H1 (cell line): ENCODE data around the gene DAPK3.
"Not testable (repeated sequence)": the region's sequence is repeated elsewhere in the genome, so short reads cannot be mapped to it uniquely, and the experiment has no call there.

Source experiments
- BRCA1 ChIP-seq: IDR thresholded peaks from 2 replicates; pipeline ENCODE4 v1.6.1; 2012; ENCODE audit warnings: low read depth, low read length, improper control_type of control experiment
- RAD21 ChIP-seq, 2 experiments: IDR thresholded peaks in 1 of 2; conservative IDR thresholded peaks in 1 of 2; 2 replicates each; pipeline ENCODE4 v1.6.1; 2011; ENCODE audit warnings: low read depth in 2 of 2, low read length in 2 of 2, improper control_type of control experiment in 1 of 2, inconsistent platforms in 1 of 2, mild to moderate bottlenecking in 1 of 2, moderate library complexity in 1 of 2
- SIN3A ChIP-seq, 2 experiments: IDR thresholded peaks in 1 of 2; conservative IDR thresholded peaks in 1 of 2; 2 replicates each; pipeline ENCODE4 v1.6.1; 2011 to 2012; ENCODE audit warnings: low read length in 2 of 2, improper control_type of control experiment in 1 of 2, low read depth in 1 of 2, mild to moderate bottlenecking in 1 of 2
- SP4 ChIP-seq: IDR thresholded peaks from 2 replicates; pipeline ENCODE4 v1.6.1; 2012; ENCODE audit warnings: low read length, inconsistent platforms
- SUZ12 ChIP-seq: fragments of 200-600 bp; sonication (generic); IDR thresholded peaks from 2 replicates; pipeline ENCODE4 v1.6.1; 2012; ENCODE audit warnings: mild to moderate bottlenecking, inconsistent platforms, low read length, moderate library complexity, mixed read lengths
- TF ChIP-seq, protein P1 (sequence below), 3 experiments: IDR thresholded peaks; 1 replicate in 2 of 3; 2 replicates in 1 of 3; pipeline versions ENCODE4 v1.5.1 to v1.6.1; 2011; ENCODE audit warnings: low read length in 3 of 3, mild to moderate bottlenecking in 3 of 3, inconsistent platforms in 2 of 3, low read depth in 1 of 3, moderate library complexity in 1 of 3; ENCODE audit not compliant: insufficient read depth in 1 of 3; ENCODE audit errors: control extremely low read depth in 1 of 3

DNA sequence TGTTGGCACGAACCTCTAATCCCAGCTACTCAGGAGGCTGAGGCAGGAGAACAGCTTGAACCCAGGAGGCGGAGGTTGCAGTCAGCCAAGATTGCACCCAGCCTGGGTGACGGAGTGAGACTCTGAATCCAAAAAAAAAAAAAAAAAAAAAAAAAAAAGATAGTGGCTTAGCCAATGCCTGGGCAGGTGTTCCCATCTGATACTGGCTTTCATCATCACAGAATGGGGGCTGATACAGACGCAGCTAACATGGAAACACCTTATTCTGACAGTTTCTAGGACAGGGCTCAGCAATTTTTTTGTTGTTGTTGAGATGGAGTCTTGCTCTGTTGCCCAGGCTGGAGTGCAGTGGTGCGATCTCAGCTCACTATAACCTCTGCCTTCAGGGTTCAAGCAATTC, 29.9 kb upstream of the DAPK3 start:
- not testable (repeated sequence) for TF ChIP-seq SIN3A (conservative IDR thresholded peaks at IDR 0.05 in 1 of 2, IDR thresholded peaks at IDR 0.05 in 1 of 2; ENCODE audit: low read depth in 1 of 2, low read length in 2 of 2); RAD21 (IDR thresholded peaks at IDR 0.05 in 1 of 2, conservative IDR thresholded peaks at IDR 0.05 in 1 of 2; ENCODE audit: low read depth in 2 of 2, low read length in 2 of 2); BRCA1; SP4; SUZ12
- TF ChIP-seq, protein P1, sequence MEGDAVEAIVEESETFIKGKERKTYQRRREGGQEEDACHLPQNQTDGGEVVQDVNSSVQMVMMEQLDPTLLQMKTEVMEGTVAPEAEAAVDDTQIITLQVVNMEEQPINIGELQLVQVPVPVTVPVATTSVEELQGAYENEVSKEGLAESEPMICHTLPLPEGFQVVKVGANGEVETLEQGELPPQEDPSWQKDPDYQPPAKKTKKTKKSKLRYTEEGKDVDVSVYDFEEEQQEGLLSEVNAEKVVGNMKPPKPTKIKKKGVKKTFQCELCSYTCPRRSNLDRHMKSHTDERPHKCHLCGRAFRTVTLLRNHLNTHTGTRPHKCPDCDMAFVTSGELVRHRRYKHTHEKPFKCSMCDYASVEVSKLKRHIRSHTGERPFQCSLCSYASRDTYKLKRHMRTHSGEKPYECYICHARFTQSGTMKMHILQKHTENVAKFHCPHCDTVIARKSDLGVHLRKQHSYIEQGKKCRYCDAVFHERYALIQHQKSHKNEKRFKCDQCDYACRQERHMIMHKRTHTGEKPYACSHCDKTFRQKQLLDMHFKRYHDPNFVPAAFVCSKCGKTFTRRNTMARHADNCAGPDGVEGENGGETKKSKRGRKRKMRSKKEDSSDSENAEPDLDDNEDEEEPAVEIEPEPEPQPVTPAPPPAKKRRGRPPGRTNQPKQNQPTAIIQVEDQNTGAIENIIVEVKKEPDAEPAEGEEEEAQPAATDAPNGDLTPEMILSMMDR (IDR thresholded peaks at IDR 0.05; ENCODE audit: control extremely low read depth in 1 of 3, insufficient read depth in 1 of 3, low read depth in 1 of 3, low read length in 3 of 3), result not testable (repeated sequence)
